Stimulated activated naive B cell treated with anti-CD40 and anti-IgM and Interleukin-4, amounts not matched to agents 10 μg/mL and 1 μg/mL and 100 μg/mL, for 72 hours (primary cell): ENCODE data around the gene UBE2J2.

ENCODE experiments used
- ATAC-seq, 2 donors: fragments of 150-1000 bp; cut with Tn5 transposase; replicated peaks; 2 replicates each; pipeline ENCODE4 v1.10.0; 2021; ENCODE audit warnings: moderate library complexity in 1 of 2
- DNase-seq: peaks from one replicate; pipeline ENCODE4 v3.0.0; 2021
- H3K27ac Mint-ChIP-seq: one replicate; pipeline ENCODE4 v1.8.0; 2022; ENCODE audit warnings: mild to moderate bottlenecking, mixed read lengths
- H3K27me3 Mint-ChIP-seq, 2 donors: one replicate each; pipeline ENCODE4 v1.8.0; 2022; ENCODE audit warnings: mixed read lengths in 2 of 2
- H3K36me3 Mint-ChIP-seq, 2 donors: one replicate each; pipeline ENCODE4 v1.8.0; 2022; ENCODE audit warnings: mixed read lengths in 2 of 2, mild to moderate bottlenecking in 1 of 2
- H3K4me1 Mint-ChIP-seq, 2 donors: one replicate each; pipeline ENCODE4 v1.8.0; 2022; ENCODE audit warnings: mixed read lengths in 2 of 2, mild to moderate bottlenecking in 1 of 2
- H3K4me3 Mint-ChIP-seq, 2 donors: one replicate each; pipeline ENCODE4 v1.8.0; 2022; ENCODE audit warnings: mild to moderate bottlenecking in 2 of 2, mixed read lengths in 2 of 2, moderate library complexity in 1 of 2
- H3K9me3 Mint-ChIP-seq, 2 donors: one replicate each; pipeline ENCODE4 v1.8.0; 2022; ENCODE audit warnings: mixed read lengths in 2 of 2, mild to moderate bottlenecking in 1 of 2

The UBE2J2 gene

DNA sequence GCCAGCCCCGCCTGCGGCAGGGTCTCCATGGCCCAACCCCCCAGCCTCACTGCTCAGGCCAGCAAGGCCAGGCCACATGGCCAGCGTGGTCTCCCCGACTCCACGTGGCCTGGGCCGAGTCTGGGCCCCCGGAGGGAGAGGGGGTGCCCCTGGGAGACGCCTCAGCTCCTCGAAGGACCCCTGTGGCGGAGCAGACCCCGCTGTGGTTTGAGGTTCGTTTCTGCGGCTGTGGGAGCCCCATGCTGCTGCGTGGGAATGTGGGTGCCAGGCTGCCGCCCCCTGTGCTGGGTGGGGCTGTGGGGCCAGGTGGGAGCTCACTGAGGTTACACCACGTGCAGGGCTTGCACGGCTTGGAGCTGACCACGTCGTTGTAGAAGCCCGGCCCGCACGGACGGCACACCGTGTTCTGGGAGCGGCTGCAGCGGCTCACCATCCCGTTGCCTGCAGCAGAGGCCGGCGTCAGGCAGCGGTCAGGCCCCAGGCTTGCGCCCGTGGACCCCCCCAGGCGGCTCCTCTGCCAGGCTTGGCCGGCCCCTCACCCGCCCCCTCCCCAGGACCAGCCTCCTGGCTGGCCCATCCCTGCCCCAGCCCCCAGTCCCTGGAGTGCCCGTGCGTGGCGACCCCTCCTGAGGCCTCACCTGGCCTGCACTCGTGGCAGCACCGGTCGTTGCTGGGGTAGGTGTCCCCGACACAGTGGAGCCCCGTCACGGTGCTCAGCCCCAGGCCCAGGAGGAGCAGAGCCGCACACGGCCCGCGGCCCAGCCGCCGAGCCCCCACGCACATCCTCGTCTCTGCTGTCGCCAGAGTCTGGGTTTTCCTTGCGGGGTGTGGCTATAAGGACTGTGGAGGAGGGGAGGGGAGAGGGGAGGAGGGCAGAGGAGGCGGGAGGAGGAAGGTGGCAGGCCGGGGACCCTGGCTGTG lies 60.0 kb downstream of the UBE2J2 start, which contains the start of gene TNFRSF4:
TNFRSF4 (minus strand) TSS at position 809 of the 921 bp plus-strand sequence; CDS start at position 783, 26 bp downstream.
- Mint-ChIP-seq H3K36me3 (peaks cover 18 to 43% of the 10 kb centered on the region in 2 donors), H3K4me3 (peak within 1 kb of the TSS; percentile 65 to 70), H3K4me1 (peaks cover 39 to 89% of the 10 kb centered on the region in 2 donors), H3K27ac (peak within 1 kb of the TSS; percentile 85), H3K9me3 (no peaks in the 10 kb centered on the region), H3K27me3 (no peaks in the 10 kb centered on the region)
- ATAC-seq (peak; percentile 17 to 22), DNase-seq (no peak)

DNA sequence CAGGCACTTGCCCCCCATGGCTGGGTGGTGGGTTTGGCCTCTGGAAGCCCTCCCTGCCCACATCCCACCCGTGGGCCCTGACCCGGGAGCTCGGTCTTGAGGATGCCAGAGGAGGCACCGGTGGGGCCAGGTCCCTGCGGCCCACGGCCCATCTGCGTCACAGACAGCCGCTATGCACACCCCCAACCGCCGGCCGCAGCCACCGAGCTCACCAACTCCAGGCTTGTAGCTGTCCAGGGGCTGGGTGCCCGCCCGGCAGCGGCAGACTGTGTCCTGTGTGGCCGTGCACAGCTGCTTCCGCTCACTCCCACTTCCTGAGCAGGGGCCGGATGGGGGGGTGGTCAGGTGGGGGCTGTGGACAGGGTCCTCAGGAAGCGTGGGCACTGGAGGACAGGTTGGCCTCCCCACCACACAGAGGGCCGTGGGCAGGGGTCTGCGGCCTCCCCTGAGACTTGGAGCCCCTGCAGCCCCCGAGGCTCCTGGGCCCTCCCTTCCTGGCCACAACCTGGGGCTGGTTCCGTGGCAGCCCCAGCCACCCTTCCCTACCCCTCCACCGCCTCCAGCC lies 60.8 kb downstream of the UBE2J2 start:
- peaks cover 13 to 38% of the 10 kb centered on the region in 2 donors for H3K36me3 Mint-ChIP-seq
- peak overlapping the region; percentile 65 to 70 for H3K4me3 Mint-ChIP-seq
- peaks cover 40 to 89% of the 10 kb centered on the region in 2 donors for H3K4me1 Mint-ChIP-seq
- peak overlapping the region; percentile 59 for H3K27ac Mint-ChIP-seq
- ATAC-seq (peak; percentile 21 to 28), DNase-seq (no peak)
- H3K27me3 Mint-ChIP-seq, result no peaks in the 10 kb centered on the region
- H3K9me3 Mint-ChIP-seq, result no peaks in the 10 kb centered on the region

DNA sequence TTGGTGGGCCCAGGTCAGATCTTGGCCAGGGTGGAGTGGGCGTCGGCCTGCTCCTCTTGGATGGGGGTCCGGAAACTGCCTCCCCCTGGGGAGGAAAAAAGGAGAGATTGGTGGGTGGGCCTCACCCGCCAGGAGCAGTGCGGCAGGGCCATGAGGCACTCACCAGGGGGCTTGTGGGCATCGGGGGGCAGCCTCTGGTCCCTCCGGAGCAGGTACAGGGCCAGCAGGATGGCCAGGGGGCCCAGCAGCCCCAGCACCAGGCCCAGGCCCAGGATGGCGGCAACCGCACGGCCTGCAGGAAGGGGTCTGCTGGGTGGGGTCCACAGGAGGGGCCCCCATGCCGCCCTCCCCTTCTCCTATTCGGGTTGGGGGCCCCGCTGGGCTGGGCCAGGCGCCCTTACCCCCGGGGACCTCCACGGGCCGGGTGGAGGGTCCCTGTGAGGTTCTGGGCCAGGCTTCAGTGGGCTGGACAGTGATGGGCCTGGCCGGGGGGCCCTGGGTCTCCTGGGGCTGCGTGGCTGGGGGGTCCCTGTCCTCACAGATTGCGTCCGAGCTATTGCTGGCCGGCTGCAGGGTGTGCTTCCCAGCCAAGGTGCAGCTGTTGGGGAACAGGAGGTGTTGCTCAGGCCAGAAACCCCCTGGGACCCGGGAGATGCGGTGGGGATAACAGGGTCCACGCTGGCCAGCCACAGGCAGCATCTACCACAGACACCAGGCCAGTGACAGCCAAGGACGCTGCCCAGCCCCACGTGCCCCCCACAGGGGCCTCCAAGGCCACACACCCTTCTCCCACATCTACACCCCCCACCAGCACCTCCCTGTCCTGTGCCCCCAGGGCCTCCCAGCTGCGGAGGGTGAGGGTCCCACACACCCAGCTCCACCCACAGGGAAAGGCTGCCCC lies 61.9 kb downstream of the UBE2J2 start:
- DNase-seq, result no peak
- H3K4me1 Mint-ChIP-seq, result peaks cover 40 to 93% of the 10 kb centered on the region in 2 donors
- H3K4me3 Mint-ChIP-seq, result peak overlapping the region; percentile 65 to 69
- peak overlapping the region; percentile 20 for H3K27ac Mint-ChIP-seq
- no peaks in the 10 kb centered on the region for H3K9me3 Mint-ChIP-seq
- peaks cover 9 to 30% of the 10 kb centered on the region in 2 donors for H3K36me3 Mint-ChIP-seq
- ATAC-seq, result no peak
- H3K27me3 Mint-ChIP-seq, result no peaks in the 10 kb centered on the region

DNA sequence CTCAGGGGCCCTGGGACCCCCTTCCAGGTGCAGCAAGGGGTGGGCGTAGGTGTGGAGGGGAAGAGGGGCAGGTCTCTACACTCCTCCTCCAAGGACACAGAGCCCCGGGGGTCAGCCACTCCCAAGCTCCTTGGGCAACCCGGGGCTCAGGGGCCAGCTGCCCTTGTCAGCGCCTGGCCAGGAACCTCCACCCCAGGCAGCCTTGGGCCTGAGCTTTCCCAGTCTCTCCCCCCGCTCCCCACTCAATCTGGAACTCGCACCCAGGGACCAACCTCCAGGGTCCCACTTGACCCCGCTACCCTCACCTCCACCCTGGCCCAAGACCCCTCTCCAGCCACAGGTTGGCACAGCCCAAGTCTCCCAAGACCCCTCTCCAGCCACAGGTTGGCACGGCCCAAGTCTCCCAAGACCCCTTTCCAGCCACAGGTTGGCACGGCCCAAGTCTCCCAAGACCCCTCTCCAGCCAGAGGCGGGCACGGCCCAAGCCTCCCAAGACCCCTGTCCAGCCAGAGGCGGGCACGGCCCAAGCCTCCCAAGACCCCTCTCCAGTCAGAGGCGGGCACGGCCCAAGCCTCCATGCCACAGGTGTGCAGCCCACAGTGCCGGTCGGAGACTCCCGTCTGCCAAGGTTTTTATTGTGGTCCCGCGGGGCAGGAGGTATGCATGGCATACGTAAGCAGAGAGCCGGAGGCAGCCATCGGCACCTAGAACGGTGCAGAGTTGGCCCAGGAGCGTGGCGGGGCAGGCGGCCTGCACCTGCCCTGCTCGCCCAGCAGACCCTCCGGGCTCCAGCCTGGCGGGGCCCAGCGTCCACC lies 62.7 kb downstream of the UBE2J2 start:
- H3K4me1 Mint-ChIP-seq, result peaks cover 37 to 90% of the 10 kb centered on the region in 2 donors
- H3K4me3 Mint-ChIP-seq, result peak overlapping the region; percentile 3 to 41
- no peak overlapping the region for H3K27ac Mint-ChIP-seq
- no peaks in the 10 kb centered on the region for H3K9me3 Mint-ChIP-seq
- no peak for DNase-seq
- no peak for ATAC-seq
- H3K36me3 Mint-ChIP-seq, result peaks cover 4 to 26% of the 10 kb centered on the region in 2 donors
- H3K27me3 Mint-ChIP-seq, result no peaks in the 10 kb centered on the region

DNA sequence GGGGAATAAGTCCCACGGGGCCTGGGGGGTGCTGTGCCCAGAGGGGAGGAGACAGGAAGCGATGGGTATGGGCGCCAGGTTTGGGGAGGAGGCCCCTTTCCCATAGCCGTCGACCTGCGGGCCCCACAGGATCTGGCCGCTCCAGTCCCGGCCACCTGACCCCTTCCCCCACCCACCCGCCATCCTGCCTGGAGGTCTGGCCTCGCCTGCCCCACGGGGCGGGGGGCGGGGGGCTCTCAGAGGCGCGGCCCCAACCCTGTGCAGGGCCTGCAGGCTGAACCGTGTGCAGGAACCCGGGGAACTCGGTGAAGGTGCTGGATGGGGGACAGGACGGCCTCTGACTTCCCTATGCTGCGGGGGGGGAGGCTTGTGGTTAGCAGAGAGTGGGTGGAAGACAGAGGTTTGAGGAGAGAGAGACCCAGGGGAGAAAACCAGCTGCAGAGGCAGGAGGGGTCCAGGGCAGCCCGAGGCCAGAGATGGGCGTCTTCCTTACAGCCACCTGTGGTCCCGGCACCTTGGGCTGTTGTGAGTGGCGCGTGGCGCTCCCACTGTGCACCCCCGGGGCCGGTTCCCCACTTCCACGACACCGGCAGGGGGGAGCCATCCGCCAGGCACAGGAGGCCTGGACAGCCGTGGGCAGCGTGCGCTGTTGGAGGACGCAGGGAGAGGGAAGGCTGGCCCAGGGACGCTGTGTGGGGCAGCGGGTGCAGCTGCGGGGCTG lies 64.8 kb downstream of the UBE2J2 start:
- DNase-seq (peak; percentile 59), ATAC-seq (peak; percentile 32 to 41)
- H3K27ac Mint-ChIP-seq, result peak overlapping the region; percentile 75
- no peaks in the 10 kb centered on the region for H3K27me3 Mint-ChIP-seq
- no peaks in the 10 kb centered on the region for H3K9me3 Mint-ChIP-seq
- H3K4me1 Mint-ChIP-seq, result peaks cover 36 to 89% of the 10 kb centered on the region in 2 donors
- H3K36me3 Mint-ChIP-seq, result peaks cover 5 to 22% of the 10 kb centered on the region in 2 donors
- H3K4me3 Mint-ChIP-seq, result peak overlapping the region; percentile 75 to 83

DNA sequence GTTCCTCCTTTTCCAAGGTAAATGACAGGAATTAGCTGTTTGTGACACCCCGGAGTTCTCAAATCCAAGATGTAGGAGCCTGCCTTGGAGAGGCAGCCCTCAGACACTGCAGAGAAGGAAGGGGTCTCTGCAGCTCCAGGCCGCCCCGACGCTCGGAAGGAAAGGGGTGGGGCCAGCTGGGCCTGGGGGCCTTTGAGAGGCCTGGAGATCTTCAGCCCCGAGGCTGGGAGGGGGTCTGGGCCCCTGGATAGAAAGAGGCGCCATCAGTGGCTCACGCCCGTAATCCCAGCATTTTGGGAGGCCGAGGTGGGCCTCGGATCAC lies 66.1 kb downstream of the UBE2J2 start:
- H3K27ac Mint-ChIP-seq, result peak overlapping the region; percentile 74
- no peak for ATAC-seq
- H3K36me3 Mint-ChIP-seq, result peaks cover 9 to 28% of the 10 kb centered on the region in 2 donors
- H3K4me3 Mint-ChIP-seq, result peak overlapping the region; percentile 44 to 50
- H3K27me3 Mint-ChIP-seq, result no peaks in the 10 kb centered on the region
- no peaks in the 10 kb centered on the region for H3K9me3 Mint-ChIP-seq
- DNase-seq, result no peak
- peaks cover 40 to 87% of the 10 kb centered on the region in 2 donors for H3K4me1 Mint-ChIP-seq

DNA sequence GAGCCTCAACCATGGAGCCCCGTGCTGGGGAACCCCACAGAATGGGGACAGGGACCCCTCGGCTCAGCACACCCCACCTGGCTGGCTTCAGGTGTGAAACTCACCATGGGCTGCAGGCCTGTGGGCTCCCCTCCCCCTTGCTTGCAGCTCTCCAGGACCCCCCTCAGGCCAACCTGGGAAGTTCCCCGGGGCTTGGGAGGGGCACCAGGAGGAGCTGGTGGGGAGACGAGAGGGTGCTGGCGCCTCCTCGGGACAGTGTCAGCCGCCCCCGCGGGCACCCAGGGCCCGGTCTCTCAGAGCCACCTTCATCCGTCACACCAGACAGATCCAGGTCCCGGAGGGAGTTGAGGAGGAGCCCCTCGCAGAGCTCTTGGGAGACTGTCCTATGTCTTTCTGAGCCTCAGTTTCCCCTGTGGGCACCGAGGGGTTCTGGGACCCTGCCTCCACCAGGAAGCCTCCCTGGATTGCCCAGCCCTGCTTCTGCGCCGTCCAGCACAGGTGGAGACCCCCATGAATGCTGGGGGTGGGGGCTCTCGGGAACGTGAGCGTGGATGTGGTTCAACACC lies 66.6 kb downstream of the UBE2J2 start:
- peak overlapping the region; percentile 87 to 89 for H3K4me3 Mint-ChIP-seq
- ATAC-seq, result peak; percentile 2
- H3K9me3 Mint-ChIP-seq, result no peaks in the 10 kb centered on the region
- DNase-seq, result no peak
- peaks cover 9 to 28% of the 10 kb centered on the region in 2 donors for H3K36me3 Mint-ChIP-seq
- peaks cover 38 to 83% of the 10 kb centered on the region in 2 donors for H3K4me1 Mint-ChIP-seq
- peak overlapping the region; percentile 90 for H3K27ac Mint-ChIP-seq
- no peaks in the 10 kb centered on the region for H3K27me3 Mint-ChIP-seq

DNA sequence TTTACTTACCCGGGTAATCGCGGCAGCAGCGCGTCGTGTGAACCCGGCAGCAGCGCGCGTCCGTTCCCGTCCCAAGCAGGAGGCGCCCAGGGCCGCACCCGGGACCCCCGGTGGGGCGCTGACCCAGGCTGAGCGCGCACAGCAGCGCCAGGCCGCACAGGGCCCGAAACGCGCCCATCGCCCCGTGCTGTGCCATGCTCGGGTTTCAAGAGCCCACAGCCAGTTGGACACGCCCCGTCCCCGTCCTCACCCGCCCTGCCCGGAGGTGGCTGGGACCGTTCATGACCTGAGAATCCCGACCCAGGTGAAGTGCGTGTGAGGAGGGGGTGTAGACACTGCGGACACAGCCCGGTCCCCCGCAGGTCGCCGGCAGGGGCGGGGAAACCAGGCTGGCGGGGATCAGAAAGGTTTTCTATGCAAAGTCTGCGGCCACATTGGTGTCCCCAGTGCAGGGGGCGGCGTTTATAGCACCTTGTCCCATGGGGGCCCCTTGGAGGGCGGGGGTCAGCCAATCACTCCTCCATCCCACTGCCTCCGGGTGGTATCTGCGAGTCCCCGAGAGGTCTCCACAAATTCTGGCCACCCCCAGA lies 67.2 kb downstream of the UBE2J2 start, which contains the start of gene TNFRSF18:
TNFRSF18 (minus strand) TSS at position 217 of the 590 bp plus-strand sequence; CDS start at position 196, 21 bp downstream.
- Mint-ChIP-seq H3K36me3 (peaks cover 9 to 28% of the 10 kb centered on the region in 2 donors), H3K27ac (peak within 1 kb of the TSS; percentile 90)
- peak; percentile 67 for DNase-seq

DNA sequence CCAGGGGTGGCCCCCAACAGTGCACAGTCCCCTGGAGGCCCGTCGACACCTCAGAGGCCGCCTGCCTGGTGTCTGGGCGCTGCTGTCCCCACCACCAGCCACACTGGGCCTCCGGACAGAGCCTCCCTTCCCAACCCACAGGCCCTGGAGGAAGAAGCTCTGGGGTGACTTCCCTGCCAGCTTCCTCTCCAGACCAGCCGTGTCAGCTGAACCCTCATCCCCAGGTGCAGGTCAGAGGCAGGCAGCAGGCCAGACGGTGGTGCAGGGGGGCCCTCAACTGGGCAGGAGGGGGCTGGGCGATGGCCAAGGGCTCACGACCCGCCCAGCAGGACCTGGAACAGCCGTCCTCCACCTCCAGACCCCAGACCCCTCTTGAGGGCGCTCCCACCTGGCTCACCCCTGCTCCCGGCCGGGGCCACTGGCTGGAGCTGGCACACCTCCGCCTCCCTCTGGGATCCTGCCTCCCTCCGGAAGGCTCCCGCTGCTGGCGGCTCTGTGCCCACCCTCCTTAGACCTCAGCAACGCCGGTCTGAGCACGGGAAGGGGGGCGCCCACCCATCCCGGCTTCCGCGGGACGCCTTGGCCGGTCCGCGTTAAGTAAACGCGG lies 67.8 kb downstream of the UBE2J2 start:
- H3K36me3 Mint-ChIP-seq, result peaks cover 6 to 24% of the 10 kb centered on the region in 2 donors
- H3K27me3 Mint-ChIP-seq, result no peaks in the 10 kb centered on the region
- DNase-seq, result no peak
- H3K4me3 Mint-ChIP-seq, result peak overlapping the region; percentile 87 to 89
- no peak for ATAC-seq
- H3K4me1 Mint-ChIP-seq, result peaks cover 35 to 75% of the 10 kb centered on the region in 2 donors
- no peaks in the 10 kb centered on the region for H3K9me3 Mint-ChIP-seq
- peak overlapping the region; percentile 87 for H3K27ac Mint-ChIP-seq

More for the DNA sequence above, 67.2 kb downstream of the UBE2J2 start, which contains the start of gene TNFRSF18:
- peak; percentile 42 to 44 for ATAC-seq
- Mint-ChIP-seq H3K4me1 (peaks cover 38 to 81% of the 10 kb centered on the region in 2 donors), H3K27me3 (no peaks in the 10 kb centered on the region), H3K4me3 (peak within 1 kb of the TSS; percentile 87 to 89), H3K9me3 (no peaks in the 10 kb centered on the region)

DNA sequence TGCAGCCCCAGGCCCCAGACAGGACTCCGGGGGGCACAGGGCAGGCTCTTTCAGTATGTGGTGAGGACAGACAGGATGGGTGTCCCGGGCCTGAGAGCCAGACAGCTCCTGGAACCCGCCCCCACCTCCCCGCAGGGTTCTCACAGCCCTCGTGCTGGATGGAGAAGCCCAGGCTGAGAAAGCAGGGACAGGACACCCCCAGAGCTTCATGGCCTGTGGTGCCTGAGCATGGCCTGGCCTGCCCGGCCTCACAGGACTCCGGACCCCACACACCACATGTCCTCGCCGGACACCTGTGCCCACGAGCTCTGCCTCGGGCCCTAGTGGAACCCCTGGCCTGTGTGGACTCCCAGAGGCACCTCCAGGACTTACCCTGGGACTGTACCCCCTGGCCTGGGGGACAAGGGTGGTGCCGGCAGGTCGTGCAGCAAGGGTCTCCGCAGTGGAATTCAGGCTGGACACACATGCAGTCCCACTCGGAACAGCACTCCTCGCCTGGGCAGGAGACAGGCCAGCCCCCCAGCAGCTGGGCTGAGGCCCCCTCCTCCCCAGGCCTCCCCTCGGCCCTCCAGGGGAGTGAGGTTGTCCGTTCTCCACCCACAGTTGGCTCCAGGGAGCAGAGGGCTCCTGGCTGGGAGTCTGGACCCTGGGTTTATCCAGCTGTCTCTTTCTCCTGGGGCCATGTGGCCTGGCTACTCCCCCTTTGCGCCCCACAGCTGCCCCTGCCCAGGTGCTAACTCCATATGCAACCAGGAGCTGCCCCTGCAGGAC lies 68.5 kb downstream of the UBE2J2 start:
- no peaks in the 10 kb centered on the region for H3K9me3 Mint-ChIP-seq
- H3K27ac Mint-ChIP-seq, result peak overlapping the region; percentile 87
- H3K27me3 Mint-ChIP-seq, result no peaks in the 10 kb centered on the region
- peaks cover 38 to 74% of the 10 kb centered on the region in 2 donors for H3K4me1 Mint-ChIP-seq
- ATAC-seq (no peak), DNase-seq (no peak)
- H3K36me3 Mint-ChIP-seq, result peaks cover 5 to 21% of the 10 kb centered on the region in 2 donors
- H3K4me3 Mint-ChIP-seq, result peak overlapping the region; percentile 87 to 89

DNA sequence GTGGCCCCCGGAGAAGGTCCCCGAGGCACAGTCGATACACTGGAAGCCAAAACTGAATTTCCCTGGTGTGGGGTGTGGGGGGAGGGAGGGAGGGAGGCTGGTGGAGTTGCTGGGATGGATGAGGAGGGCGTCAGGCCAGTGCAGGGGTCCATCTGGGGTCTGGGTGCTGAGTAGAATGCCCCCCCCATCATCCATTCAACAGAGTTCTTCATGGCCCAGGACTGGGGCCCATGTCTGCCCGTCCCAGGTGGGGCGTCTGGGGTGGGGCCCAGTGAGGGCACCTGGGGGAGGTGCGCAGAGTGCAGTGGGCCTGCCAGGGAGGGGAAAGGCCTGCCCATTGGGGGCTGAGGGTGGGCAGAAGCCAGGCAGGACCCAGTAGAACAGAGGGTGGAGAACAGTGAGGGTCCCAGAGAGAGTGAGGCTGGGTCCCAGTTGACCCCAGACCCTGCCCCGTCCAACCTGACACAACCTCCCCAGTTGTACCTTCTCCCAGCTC lies 69.2 kb downstream of the UBE2J2 start:
- no peaks in the 10 kb centered on the region for H3K27me3 Mint-ChIP-seq
- no peak for ATAC-seq
- DNase-seq, result no peak
- peaks cover 42 to 74% of the 10 kb centered on the region in 2 donors for H3K4me1 Mint-ChIP-seq
- H3K36me3 Mint-ChIP-seq, result peaks cover 5 to 14% of the 10 kb centered on the region in 2 donors
- no peak overlapping the region for H3K27ac Mint-ChIP-seq
- H3K9me3 Mint-ChIP-seq, result no peaks in the 10 kb centered on the region
- H3K4me3 Mint-ChIP-seq, result peak overlapping the region; percentile 87 to 89
